ENCODE measurements around the gene OR10AD1. TPM values are rescaled to one million over a fixed set of nuclear protein-coding genes. Genes with fewer than 3 reads are reported as not detected.
"Not testable (repeated sequence)": the region's sequence is repeated elsewhere in the genome, so short reads cannot be mapped to it uniquely, and the experiment has no call there.

OR10AD1 gene, protein sequence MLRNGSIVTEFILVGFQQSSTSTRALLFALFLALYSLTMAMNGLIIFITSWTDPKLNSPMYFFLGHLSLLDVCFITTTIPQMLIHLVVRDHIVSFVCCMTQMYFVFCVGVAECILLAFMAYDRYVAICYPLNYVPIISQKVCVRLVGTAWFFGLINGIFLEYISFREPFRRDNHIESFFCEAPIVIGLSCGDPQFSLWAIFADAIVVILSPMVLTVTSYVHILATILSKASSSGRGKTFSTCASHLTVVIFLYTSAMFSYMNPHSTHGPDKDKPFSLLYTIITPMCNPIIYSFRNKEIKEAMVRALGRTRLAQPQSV
- polyA plus RNA-seq (2012; ENCODE audit: missing spikeins) = not detected

DNA sequence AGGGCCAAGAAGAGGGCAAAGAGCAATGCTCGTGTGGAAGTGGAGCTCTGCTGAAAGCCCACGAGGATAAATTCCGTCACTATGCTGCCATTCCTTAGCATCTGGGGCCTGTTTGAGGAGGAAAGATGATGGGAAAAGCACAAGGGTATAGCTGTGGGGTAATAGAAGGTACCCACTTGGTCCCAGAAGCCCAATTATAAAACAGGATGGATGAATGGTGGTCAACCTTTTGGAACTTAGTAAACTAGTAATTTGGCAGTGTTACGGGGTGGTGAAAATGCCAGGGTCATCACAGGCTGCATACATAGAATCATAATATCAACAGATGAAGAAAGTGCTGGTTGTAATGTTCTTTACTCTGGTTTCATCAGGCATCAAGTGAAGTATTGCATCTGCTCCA lies at the start of gene OR10AD1:
Gene OR10AD1 (minus strand): TSS at position 101 of the 400 bp plus-strand sequence. CDS start 0 bp downstream, at position 101.
- TF ChIP-seq POLR2AphosphoS5 (IDR thresholded peaks at IDR 0.05; ENCODE audit: low read depth, low read length) (no peak), POLR2A (IDR thresholded peaks at IDR 0.05; ENCODE audit: low read depth, low read length) (no peak), TAF1 (IDR thresholded peaks at IDR 0.05; ENCODE audit: borderline replicate concordance, low read depth, low read length) (no peak)

DNA sequence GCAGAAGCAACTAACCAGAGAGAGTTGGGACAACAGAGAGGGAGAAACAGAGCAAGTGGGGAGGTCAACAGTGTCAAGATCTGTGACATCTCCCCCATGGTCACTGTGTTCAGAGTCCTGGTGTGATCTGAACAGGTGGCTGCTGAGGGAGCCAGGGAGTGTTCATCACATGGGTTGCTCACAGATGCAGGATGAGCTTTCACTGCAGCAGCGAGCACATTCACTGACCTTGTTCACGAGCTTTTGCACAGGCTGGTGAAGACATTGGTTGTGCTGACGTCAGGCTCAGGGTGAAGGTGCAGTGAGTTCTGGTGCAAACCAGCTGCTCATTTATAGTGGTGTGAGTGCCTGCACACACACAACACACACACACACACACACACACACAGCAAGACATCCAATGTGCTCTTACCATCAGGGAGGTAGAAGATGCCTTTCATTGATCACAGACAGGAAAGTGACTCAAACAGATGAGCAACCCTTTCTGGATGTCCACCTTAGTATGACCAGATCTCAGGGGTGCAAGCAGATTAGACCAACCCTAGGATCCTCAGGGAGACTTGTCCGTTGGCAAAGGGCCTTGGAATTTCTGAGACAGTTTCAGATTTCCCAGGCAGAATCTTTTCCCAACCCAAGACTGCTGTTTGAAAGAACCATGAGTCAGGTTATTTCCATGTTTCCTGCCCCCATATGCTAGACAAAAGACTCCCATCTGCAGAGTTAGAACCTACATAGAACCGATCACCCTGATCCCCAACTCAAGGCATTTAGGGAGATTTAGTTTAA lies 44.3 kb upstream of the OR10AD1 start:
- DNase-seq (ENCODE audit: insufficient read length) (no peak), FAIRE-seq (no peak)
- no peak for TF ChIP-seq POLR2A (IDR thresholded peaks at IDR 0.05; ENCODE audit: low read depth, low read length)
- TF ChIP-seq POLR2AphosphoS5 (IDR thresholded peaks at IDR 0.05; ENCODE audit: low read depth, low read length) = no peak
- TF ChIP-seq TAF1 (IDR thresholded peaks at IDR 0.05; ENCODE audit: borderline replicate concordance, low read depth, low read length) = no peak

More for the DNA sequence above, at the start of gene OR10AD1:
- DNase-seq (ENCODE audit: insufficient read length) (no peak), FAIRE-seq (no peak)

DNA sequence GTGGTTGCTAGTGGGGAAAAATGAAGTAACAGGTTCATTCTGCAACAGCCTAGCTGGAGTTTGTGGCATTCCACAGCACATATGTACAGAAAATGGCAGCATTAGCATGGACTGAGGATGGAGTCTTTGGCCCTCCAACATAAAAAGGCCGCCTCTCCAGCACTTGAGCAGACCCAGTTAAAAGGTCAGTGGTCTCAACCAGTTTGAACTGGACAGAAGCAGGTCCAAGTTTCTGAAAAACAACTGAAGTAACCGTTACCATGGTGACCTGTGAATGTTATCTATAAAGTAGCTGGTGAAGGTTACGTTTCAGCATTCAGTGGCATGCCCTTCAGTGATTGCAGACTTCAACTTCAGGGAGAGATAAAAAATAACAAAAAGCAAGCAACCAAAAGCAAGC lies 34.1 kb upstream of the OR10AD1 start:
- DNase-seq (ENCODE audit: insufficient read length) (no peak), FAIRE-seq (no peak)
- TF ChIP-seq TAF1 (IDR thresholded peaks at IDR 0.05; ENCODE audit: borderline replicate concordance, low read depth, low read length) (no peak), POLR2AphosphoS5 (IDR thresholded peaks at IDR 0.05; ENCODE audit: low read depth, low read length) (no peak), POLR2A (IDR thresholded peaks at IDR 0.05; ENCODE audit: low read depth, low read length) (no peak)

DNA sequence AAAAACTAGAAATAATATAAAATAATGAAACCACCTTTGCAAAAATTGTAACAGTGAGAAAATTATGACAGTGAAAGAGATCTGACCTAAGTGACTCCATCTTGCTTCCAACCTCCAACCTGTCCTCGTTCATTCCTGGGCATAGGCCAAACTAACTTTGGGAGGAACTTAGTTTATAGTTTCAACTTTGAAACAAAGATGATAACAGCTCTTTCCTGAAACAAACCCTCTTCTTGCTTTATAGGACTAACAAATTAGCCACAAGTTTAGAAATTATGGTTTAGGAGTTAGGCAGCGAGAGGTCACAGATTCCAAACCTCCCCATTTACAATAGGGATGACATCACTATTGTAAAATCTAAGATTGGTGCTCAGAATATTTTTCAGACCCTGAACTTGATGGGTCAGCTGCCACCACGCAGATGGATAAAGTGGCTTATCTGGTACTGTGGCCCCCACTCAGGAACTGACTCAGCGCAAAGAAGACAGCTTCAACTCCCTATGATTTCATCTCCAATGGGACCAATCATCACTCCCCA lies 32.8 kb upstream of the OR10AD1 start:
- DNase-seq (ENCODE audit: insufficient read length) (no peak), FAIRE-seq (no peak)
- TF ChIP-seq TAF1 (IDR thresholded peaks at IDR 0.05; ENCODE audit: borderline replicate concordance, low read depth, low read length) (no peak), POLR2A (IDR thresholded peaks at IDR 0.05; ENCODE audit: low read depth, low read length) (no peak), POLR2AphosphoS5 (IDR thresholded peaks at IDR 0.05; ENCODE audit: low read depth, low read length) (no peak)

DNA sequence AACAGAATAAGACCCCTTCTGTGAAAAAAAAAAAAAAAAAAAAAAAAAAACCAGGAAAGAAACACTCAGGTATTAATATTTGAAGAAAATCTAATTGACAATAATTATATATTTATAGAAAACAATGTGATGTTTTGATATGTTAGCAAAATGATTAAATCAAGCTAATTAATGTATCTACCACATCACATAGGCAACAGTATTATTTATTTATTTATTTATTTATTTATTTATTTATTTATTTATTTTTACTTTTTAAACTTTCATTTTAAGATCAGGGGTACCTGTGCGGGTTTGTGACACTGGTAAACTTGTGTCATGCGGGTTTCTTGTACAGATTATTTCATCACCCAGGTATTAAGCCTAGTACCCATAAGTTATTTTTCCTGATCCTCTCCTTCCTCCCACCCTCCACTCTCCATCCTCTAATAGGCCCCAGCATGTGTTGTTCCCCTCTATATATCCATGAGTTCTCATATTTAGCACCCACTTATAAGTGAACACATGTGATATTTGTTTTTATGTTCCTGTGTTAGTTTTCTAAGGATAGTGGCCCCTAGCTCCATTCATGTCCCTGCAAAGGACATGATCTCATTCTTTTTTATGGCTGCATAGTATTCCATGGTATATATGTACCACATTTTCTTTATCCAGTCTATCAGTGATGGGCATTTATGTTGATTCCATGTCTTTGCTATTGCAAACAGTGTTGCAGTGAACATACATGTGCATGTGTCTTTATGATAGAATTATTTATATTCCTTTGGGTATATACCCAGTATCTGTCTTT lies 28.3 kb upstream of the OR10AD1 start:
- not testable (repeated sequence) for FAIRE-seq; DNase-seq (ENCODE audit: insufficient read length)

DNA sequence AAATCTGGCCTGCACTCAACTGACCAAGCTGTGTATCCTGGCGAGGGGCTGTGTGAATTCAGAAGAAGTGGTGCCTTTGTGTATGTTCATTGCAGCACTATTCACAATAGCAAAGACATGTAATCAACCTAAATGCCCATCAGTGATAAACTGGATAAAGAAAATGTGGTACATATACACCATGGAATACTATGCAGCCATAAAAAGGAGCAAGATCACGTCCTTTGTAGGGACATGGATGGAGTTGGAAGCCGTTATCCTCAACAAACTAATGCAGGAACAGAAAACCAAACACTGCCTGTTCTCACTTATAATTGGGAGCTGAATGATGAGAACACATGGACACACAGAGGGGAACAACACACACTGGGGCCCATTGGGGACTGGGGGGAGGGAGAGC lies 21.4 kb upstream of the OR10AD1 start:
- FAIRE-seq; DNase-seq (ENCODE audit: insufficient read length): not testable (repeated sequence)

DNA sequence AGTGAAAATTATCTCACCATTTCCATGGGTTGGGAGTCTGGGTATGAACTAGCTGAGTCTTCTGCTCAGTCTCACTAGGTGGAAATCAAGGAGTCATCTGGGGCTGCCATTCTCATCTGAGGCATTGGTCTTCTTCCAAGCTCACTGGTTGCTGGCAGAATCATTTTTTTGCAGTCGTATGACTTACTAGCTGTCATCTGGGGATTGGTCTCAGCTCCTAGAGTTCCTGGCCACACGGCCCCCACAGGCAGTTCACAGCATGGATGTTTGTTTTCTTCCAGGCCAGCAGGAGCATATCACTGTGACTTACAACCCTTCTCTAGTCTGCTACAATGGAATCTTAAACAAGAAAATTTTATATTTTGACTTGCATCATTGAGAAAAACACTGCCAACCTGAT lies 18.6 kb upstream of the OR10AD1 start:
- no peak for DNase-seq (ENCODE audit: insufficient read length)
- FAIRE-seq = no peak
- TF ChIP-seq TAF1 (IDR thresholded peaks at IDR 0.05; ENCODE audit: borderline replicate concordance, low read depth, low read length) = no peak
- no peak for TF ChIP-seq POLR2A (IDR thresholded peaks at IDR 0.05; ENCODE audit: low read depth, low read length)
- no peak for TF ChIP-seq POLR2AphosphoS5 (IDR thresholded peaks at IDR 0.05; ENCODE audit: low read depth, low read length)

DNA sequence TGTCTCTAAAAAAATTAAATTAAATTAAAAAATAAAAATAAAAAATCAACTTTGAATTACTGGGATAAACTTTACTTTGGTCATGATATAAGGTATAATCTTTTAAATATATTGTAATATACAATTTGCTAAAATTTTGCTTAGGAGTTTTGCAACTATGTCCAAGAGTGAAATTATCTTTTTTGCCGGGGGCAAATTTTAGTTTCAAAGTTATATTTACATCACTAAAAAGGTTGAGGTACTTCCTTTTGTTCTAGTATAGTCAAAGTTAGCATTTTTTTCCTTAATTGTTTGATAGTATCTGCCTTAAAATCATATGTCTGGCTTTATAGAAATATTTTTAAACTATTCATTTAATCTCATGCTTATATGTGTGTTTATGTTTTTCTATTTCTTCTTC lies 17.6 kb upstream of the OR10AD1 start:
- no peak for FAIRE-seq
- TF ChIP-seq TAF1 (IDR thresholded peaks at IDR 0.05; ENCODE audit: borderline replicate concordance, low read depth, low read length) (no peak), POLR2AphosphoS5 (IDR thresholded peaks at IDR 0.05; ENCODE audit: low read depth, low read length) (no peak), POLR2A (IDR thresholded peaks at IDR 0.05; ENCODE audit: low read depth, low read length) (no peak)

DNA sequence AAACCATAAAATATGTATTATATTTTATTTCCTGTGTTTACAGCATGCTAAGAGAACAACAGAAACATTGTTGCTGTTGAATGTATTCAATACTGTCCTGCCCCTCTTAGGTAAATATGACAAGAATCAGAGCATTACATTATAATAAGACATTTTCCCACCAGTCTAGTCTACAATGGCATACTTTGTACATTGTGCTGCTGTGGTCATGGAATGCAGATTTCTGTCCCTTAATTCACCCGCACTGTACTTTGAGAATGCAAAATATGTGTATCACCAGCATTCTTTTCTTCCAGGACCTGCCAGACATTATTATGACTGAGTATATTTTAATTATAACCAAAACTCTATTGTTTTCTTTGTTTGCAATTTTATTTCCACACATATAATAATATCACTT lies 16.5 kb upstream of the OR10AD1 start:
- DNase-seq (ENCODE audit: insufficient read length) (no peak), FAIRE-seq (no peak)
- no peak for TF ChIP-seq TAF1 (IDR thresholded peaks at IDR 0.05; ENCODE audit: borderline replicate concordance, low read depth, low read length)
- TF ChIP-seq POLR2A (IDR thresholded peaks at IDR 0.05; ENCODE audit: low read depth, low read length) = no peak
- no peak for TF ChIP-seq POLR2AphosphoS5 (IDR thresholded peaks at IDR 0.05; ENCODE audit: low read depth, low read length)

More for the DNA sequence above, 17.6 kb upstream of the OR10AD1 start:
- DNase-seq (ENCODE audit: insufficient read length) = no peak

DNA sequence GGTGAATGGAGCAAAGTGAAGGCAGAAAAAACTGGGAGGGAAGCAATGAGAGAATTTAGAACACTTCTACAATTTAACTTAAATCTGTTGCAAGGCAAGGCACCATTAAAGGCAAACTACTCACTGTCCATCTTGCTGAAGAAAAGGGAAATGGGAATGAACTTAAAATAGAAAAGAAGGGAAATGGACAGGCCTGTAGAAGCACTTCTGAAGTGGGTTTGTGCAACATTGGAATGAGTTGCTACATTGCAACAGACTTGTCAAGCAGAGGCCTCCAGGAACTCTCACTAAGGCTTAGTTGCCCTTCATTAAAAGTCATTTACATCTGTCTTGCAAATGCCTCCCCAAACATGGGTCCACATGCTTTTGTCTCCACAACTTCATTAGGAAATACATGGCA lies 13.7 kb upstream of the OR10AD1 start:
- DNase-seq (ENCODE audit: insufficient read length) = no peak
- TF ChIP-seq POLR2A (IDR thresholded peaks at IDR 0.05; ENCODE audit: low read depth, low read length) (no peak), POLR2AphosphoS5 (IDR thresholded peaks at IDR 0.05; ENCODE audit: low read depth, low read length) (no peak), TAF1 (IDR thresholded peaks at IDR 0.05; ENCODE audit: borderline replicate concordance, low read depth, low read length) (no peak)
- no peak for FAIRE-seq

DNA sequence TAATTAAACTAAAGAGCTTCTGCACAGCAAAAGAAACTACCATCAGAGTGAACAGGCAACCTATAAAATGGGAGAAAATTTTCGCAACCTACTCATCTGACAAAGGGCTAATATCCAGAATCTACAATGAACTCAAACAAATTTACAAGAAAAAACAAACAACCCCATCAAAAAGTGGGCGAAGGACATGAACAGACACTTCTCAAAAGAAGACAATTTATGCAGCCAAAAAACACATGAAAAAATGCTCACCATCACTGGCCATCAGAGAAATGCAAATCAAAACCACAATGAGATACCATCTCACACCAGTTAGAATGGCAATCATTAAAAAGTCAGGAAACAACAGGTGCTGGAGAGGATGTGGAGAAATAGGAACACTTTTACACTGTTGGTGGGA lies 6.4 kb upstream of the OR10AD1 start:
- DNase-seq (ENCODE audit: insufficient read length); FAIRE-seq: not testable (repeated sequence)

Measured in GM12892 (cell line).